ENCODE results near the gene ADAM12.

GRCh38 chr10:126124046-126124445, 264.2 kb downstream of the ADAM12 start:
- TF ChIP-seq CTCF (IDR thresholded peaks at IDR 0.05; ENCODE audit: low read length): no peak
- no peak for TF ChIP-seq EZH2 (optimal IDR thresholded peaks at IDR 0.05; ENCODE audit: low read depth, low read length)
